Measurements from ENCODE around the gene TUBA8.

GRCh38 chr22:18069041-18069440, 41.6 kb upstream of the TUBA8 start:
- no peak for TF ChIP-seq CTCF (IDR thresholded peaks at IDR 0.05; ENCODE audit: insufficient read depth, low read length, poor library complexity, severe bottlenecking)
- no peak for TF ChIP-seq EZH2phosphoT487 (conservative IDR thresholded peaks at IDR 0.05; ENCODE audit: low read length)
